ENCODE data around the gene OOEP.
"Not testable (repeated sequence)": the region's sequence is repeated elsewhere in the genome, so short reads cannot be mapped to it uniquely, and the experiment has no call there.

The OOEP gene

DNA sequence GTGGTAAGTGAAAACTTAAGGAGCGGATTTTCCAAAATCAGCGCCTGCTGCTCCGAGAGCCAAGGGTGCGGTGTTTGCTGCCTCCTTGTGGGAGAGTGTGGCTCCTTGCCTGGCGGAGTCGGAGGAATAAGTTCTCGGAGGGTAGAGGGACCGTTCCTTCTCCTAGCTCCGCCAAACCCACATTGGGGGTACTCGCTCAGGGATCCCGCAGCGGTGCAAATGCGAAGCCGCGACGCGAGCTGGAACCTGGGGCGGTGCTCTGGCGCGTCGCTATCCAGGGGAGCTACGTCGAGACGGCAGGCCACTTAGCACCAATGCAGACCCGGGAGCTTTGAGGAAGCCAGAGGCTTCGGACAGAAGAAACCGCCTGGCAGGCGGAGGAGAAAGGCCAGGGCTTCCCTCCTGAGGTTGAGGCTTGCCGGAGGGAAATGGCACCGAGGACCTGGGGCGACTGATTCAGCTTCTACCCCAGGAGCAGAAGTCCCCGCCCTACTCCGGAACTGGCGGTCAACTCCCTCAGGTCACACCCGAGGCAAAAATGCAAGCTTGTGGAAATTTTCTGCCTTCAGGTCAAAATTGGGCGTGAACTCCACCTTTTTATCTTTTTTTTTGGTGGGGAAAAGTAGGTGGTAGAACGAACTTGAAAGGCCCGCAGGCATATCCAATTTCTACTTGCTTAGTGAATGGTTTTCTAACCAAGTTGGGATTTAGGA is 19.3 kb upstream of the OOEP start (continued):
- TF ChIP-seq ZNF16 (tag by site-specific recombination; IDR thresholded peaks at IDR 0.05; ENCODE audit: low read depth) = no peak
- no peak for TF ChIP-seq ZNF140 (tag by site-specific recombination; IDR thresholded peaks at IDR 0.05)
- no peak for TF ChIP-seq ZNF138 (tag by site-specific recombination; IDR thresholded peaks at IDR 0.05; ENCODE audit: borderline replicate concordance)
- peak; percentile 90 for TF ChIP-seq KLF1 (tag by site-specific recombination; IDR thresholded peaks at IDR 0.05)
- TF ChIP-seq, protein P1, sequence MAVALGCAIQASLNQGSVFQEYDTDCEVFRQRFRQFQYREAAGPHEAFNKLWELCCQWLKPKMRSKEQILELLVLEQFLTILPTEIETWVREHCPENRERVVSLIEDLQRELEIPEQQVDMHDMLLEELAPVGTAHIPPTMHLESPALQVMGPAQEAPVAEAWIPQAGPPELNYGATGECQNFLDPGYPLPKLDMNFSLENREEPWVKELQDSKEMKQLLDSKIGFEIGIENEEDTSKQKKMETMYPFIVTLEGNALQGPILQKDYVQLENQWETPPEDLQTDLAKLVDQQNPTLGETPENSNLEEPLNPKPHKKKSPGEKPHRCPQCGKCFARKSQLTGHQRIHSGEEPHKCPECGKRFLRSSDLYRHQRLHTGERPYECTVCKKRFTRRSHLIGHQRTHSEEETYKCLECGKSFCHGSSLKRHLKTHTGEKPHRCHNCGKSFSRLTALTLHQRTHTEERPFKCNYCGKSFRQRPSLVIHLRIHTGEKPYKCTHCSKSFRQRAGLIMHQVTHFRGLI (tag by site-specific recombination; IDR thresholded peaks at IDR 0.05) = no peak

DNA sequence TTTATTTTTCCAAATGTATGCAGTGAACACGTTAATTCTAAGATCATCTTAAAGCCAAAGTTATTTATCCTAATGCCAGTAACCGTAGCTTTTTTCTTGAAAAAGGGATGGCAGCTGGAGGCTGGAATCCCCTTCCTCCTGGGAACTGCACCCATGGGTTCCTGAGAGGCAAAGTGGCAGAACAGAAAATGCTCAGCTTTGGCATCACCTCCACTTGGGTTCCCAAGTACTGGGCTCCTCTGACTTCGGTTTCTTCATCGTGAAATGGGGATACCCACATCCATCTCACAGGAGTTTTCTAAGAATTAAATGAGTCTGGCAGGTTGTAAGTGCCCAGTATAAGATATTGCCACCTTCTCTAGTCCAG is 18.7 kb upstream of the OOEP start:
- Histone ChIP-seq H3K36me3 (ENCODE audit: control insufficient read depth in 2 of 2, insufficient read depth in 1 of 2, low read length in 2 of 2) (no peaks in the 10 kb centered on the region), H3K9me3 (ENCODE audit: control insufficient read depth, insufficient read depth, low read depth, low read length) (no peaks in the 10 kb centered on the region), H3K27ac (ENCODE audit: extremely low read depth, low read depth, low read length) (no peak overlapping the region), H3K4me3 (ENCODE audit: low read depth, low read length) (peak overlapping the region; percentile 50), H3K4me1 (ENCODE audit: control insufficient read depth, insufficient read depth, low read length) (peaks cover 3% of the 10 kb centered on the region; the same call in 1 of the 2 replicates)
- TF ChIP-seq, protein P2, sequence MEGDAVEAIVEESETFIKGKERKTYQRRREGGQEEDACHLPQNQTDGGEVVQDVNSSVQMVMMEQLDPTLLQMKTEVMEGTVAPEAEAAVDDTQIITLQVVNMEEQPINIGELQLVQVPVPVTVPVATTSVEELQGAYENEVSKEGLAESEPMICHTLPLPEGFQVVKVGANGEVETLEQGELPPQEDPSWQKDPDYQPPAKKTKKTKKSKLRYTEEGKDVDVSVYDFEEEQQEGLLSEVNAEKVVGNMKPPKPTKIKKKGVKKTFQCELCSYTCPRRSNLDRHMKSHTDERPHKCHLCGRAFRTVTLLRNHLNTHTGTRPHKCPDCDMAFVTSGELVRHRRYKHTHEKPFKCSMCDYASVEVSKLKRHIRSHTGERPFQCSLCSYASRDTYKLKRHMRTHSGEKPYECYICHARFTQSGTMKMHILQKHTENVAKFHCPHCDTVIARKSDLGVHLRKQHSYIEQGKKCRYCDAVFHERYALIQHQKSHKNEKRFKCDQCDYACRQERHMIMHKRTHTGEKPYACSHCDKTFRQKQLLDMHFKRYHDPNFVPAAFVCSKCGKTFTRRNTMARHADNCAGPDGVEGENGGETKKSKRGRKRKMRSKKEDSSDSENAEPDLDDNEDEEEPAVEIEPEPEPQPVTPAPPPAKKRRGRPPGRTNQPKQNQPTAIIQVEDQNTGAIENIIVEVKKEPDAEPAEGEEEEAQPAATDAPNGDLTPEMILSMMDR (tag by site-specific recombination; IDR thresholded peaks at IDR 0.05) = no peak
- TF ChIP-seq ZNF423 (tag by site-specific recombination; IDR thresholded peaks at IDR 0.05) = 0 out of 2 replicates have a peak, but pooled peaks have one; percentile 18
- TF ChIP-seq ZNF596 (tag by site-specific recombination; IDR thresholded peaks at IDR 0.05) = no peak
- 0 out of 2 replicates have a peak, but pooled peaks have one; percentile 18 for TF ChIP-seq ZNF561 (tag by site-specific recombination; IDR thresholded peaks at IDR 0.05; ENCODE audit: borderline replicate concordance)
- TF ChIP-seq ZNF600 (tag by site-specific recombination; IDR thresholded peaks at IDR 0.05) = peak; percentile 83
- ChIA-PET POLR2A (interaction anchor here (1.1 to 1.4 kb wide), 3 partner anchors 73 to 133 kb away, joined by 3 to 6 read pairs (median 3); partner anchors contain the start of gene MTO1), CTCF (interaction anchor here (0.7 to 3.5 kb wide), 21 partner anchors 8 to 772 kb away, joined by 3 to 39 read pairs (median 4); partner anchors contain the start of gene MTO1)

DNA sequence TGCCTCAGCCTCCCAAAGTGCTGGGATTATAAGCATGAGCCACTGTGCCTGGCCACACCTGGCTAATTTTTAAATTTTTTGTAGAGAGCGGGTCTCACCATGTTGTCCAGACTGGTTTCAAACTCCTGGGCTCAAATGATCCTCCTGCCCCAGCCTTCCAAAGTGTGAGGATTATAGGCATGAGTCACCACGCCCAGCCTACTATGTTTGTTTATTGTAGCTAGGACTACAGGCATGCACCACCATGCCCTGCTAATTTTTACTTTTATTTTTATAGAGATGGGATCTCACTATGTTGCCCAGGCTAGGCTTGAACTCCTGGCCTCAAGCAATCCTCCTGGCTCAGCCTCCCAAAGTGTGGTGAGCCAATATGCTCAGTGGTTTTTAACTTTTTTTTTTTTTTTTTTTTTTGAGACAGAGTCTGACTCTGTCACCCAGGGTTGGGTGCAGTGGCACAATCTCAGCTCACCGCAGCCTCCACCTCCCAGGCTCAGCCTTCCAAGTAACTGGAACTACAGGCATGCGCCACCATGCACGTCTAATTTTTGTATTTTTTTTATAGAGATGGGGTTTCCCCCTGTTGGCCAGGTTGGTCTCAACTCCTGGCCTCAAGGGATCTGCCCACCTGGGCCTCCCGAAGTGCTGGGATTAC is 12.9 kb upstream of the OOEP start:
- Histone ChIP-seq H3K4me1 (ENCODE audit: control insufficient read depth, insufficient read depth, low read length) (no peaks in the 10 kb centered on the region), H3K27ac (ENCODE audit: extremely low read depth, low read depth, low read length) (no peak overlapping the region), H3K36me3 (ENCODE audit: control insufficient read depth in 2 of 2, insufficient read depth in 1 of 2, low read length in 2 of 2) (no peaks in the 10 kb centered on the region), H3K4me3 (ENCODE audit: low read depth, low read length) (no peak overlapping the region), H3K9me3 (ENCODE audit: control insufficient read depth, insufficient read depth, low read depth, low read length) (no peaks in the 10 kb centered on the region)
- CTCF ChIA-PET = interaction anchor here (0.7 kb wide), 1 partner anchor 196 kb away, joined by 3 read pairs; no protein-coding TSS in a partner anchor
- POLR2A ChIA-PET = interaction anchor here (0.7 kb wide), 1 partner anchor 272 kb away, joined by 5 read pairs; no protein-coding TSS in a partner anchor
- TF ChIP-seq ZNF558 (tag by site-specific recombination; IDR thresholded peaks at IDR 0.05) = no peak
- TF ChIP-seq TRIM28 (IDR thresholded peaks at IDR 0.05; ENCODE audit: borderline replicate concordance, low read length) = no peak
- TF ChIP-seq ZNF121 (tag by site-specific recombination; IDR thresholded peaks at IDR 0.05) = 0 out of 2 replicates have a peak, but pooled peaks have one; percentile 36
- TF ChIP-seq, protein P3, sequence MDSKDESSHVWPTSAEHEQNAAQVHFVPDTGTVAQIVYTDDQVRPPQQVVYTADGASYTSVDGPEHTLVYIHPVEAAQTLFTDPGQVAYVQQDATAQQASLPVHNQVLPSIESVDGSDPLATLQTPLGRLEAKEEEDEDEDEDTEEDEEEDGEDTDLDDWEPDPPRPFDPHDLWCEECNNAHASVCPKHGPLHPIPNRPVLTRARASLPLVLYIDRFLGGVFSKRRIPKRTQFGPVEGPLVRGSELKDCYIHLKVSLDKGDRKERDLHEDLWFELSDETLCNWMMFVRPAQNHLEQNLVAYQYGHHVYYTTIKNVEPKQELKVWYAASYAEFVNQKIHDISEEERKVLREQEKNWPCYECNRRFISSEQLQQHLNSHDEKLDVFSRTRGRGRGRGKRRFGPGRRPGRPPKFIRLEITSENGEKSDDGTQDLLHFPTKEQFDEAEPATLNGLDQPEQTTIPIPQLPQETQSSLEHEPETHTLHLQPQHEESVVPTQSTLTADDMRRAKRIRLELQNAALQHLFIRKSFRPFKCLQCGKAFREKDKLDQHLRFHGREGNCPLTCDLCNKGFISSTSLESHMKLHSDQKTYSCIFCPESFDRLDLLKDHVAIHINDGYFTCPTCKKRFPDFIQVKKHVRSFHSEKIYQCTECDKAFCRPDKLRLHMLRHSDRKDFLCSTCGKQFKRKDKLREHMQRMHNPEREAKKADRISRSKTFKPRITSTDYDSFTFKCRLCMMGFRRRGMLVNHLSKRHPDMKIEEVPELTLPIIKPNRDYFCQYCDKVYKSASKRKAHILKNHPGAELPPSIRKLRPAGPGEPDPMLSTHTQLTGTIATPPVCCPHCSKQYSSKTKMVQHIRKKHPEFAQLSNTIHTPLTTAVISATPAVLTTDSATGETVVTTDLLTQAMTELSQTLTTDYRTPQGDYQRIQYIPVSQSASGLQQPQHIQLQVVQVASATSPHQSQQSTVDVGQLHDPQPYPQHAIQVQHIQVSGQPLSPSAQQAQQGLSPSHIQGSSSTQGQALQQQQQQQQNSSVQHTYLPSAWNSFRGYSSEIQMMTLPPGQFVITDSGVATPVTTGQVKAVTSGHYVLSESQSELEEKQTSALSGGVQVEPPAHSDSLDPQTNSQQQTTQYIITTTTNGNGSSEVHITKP (tag by site-specific recombination; IDR thresholded peaks at IDR 0.05) = 0 out of 2 replicates have a peak, but pooled peaks have one; percentile 45
- TF ChIP-seq, protein P4, sequence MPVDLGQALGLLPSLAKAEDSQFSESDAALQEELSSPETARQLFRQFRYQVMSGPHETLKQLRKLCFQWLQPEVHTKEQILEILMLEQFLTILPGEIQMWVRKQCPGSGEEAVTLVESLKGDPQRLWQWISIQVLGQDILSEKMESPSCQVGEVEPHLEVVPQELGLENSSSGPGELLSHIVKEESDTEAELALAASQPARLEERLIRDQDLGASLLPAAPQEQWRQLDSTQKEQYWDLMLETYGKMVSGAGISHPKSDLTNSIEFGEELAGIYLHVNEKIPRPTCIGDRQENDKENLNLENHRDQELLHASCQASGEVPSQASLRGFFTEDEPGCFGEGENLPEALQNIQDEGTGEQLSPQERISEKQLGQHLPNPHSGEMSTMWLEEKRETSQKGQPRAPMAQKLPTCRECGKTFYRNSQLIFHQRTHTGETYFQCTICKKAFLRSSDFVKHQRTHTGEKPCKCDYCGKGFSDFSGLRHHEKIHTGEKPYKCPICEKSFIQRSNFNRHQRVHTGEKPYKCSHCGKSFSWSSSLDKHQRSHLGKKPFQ (tag by site-specific recombination; IDR thresholded peaks at IDR 0.05) = no peak

DNA sequence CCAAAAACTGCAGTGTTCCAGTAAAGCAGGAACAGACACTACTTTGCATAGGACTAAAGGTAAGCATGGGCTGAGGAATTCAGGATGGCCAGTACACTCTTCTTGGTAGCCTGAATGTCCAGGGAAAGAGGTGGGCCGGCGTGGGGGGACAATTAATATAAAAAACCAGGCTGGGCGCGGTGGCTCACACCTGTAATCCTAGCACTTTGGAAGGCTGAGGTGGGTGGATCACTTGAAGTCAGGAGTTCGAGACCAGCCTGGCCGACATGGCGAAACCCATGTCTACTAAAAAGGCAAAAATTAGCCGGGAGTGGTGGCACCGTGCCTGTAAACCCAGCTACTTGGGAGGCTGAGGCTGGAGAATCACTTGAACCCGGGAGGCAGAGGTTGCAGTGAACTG is 11.8 kb upstream of the OOEP start:
- not testable (repeated sequence) for H3K9me3 ChIP-seq (ENCODE audit: control insufficient read depth, insufficient read depth, low read depth, low read length); H3K4me1 ChIP-seq (ENCODE audit: control insufficient read depth, insufficient read depth, low read length); H3K4me3 ChIP-seq (ENCODE audit: low read depth, low read length); H3K27ac ChIP-seq (ENCODE audit: extremely low read depth, low read depth, low read length); H3K36me3 ChIP-seq (ENCODE audit: control insufficient read depth in 2 of 2, insufficient read depth in 1 of 2, low read length in 2 of 2)
- CTCF ChIA-PET = interaction anchor here (0.5 to 0.7 kb wide), 2 partner anchors 10 to 75 kb away, joined by 3 to 4 read pairs; no protein-coding TSS in a partner anchor
- POLR2A ChIA-PET = interaction anchor here (1.1 kb wide), 1 partner anchor 32 kb away, joined by 5 read pairs; no protein-coding TSS in a partner anchor
